HG02571 (cell line): ENCODE data around the gene CHID1.

Source experiments
- ATAC-seq: cut with Tn5 transposase; IDR thresholded peaks from one replicate; pipeline ENCODE4 v1.9.1; 2021; ENCODE audit warnings: mild to moderate bottlenecking, moderate library complexity; ENCODE audit not compliant: unreplicated experiment

The CHID1 gene

DNA sequence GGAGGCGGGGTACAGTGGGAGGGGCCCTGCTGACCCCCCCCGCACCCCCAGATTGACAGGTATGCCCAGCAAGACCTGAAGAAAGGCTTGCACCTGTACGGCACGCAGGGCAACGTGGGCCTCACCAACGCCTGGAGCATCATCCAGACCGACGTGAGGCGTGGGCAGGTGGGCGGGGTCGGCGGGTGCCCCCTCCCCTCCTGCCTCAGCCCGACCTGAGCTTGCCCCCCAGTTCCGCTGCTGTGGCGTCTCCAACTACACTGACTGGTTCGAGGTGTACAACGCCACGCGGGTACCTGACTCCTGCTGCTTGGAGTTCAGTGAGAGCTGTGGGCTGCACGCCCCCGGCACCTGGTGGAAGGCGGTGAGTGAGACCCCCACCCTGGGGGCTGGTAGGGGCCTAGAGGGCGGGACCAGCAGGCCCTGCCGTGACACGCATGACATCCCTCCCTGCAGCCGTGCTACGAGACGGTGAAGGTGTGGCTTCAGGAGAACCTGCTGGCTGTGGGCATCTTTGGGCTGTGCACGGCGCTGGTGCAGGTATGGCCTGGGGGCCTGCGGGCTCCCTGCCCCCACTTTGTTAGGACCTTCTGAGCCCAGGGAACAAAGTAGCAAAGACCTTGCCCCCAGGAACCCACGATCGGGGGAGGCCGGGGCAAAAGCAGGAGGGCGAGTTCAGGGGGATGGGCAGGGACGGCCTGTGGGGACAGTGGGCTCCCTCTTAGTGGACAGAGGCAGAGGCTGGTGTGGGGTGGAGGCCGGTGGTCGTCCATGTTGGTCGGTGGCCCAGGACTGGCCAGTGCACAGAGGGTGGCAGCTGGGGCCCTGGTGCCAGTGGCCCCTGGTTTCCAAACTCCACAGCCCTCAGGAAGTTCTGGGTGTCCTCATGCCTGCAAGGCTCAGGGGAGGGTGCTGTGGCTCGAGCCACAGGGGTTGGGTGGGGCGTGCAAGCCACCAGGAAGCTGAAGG, 44.9 kb downstream of the CHID1 start:
- no peak for ATAC-seq

DNA sequence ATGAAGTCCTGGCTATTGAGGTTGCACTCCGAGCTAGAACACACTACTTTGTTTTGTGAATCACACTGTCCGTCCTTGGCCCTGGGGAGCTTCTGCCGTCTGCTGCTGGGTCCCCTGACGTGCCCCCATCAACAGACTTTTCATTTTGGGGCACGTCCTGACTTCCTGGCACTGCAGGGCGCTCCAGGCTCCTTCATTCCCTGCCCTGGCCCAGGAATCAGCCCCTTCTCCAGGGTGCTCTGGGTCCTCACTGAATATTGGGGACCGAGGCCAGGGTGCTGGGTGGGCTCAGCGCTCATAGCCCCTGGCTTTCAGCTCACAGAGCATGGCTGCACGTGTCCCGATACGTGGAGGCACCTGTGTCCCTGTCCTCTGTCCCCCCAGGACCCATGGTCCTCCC, 45.7 kb downstream of the CHID1 start:
- ATAC-seq, result no peak

DNA sequence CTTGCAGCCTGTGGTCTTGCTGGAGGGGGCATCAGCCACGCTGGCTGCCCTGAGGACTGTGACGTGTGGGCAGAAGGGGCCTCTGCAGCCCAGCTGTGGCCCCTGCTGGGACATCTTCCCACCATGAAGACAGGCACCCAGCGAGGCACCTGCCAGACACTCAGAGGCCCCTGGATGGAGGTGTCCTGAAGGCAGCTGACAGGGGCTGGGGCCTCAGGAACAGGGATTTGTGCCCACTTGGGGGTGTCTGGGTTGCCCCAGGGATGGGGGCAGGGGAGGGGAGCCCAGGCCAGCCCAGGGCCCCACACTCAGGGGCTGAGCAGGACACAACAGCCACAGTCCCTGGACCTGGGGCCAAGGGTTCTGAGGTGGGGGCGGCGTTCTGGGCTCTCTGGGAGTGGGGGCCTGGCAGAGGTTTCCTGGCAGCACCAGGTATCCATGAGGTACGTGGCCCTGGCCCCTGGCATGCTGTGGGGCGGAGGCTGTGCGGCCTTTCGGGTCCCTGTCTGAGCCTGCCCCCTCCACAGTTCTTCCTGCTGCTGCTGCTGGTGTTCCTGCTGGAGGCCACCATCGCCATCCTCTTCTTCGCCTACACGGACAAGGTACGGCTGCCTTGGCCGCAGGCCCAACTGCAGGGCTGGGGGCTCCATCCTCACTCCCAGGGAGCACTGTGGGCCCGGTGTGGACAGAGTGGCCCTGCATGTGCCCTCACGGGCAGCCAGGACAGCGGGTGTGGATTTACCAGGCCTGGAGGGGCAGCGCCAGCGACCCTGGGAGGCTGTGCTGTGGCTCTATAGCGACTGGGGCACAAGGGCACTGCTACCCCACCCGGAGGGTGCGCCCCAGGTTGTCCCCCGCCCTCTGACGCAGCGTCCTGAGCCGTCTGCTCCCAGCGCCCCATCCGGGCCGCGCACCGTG, 46.4 kb downstream of the CHID1 start:
- ATAC-seq, result no peak

DNA sequence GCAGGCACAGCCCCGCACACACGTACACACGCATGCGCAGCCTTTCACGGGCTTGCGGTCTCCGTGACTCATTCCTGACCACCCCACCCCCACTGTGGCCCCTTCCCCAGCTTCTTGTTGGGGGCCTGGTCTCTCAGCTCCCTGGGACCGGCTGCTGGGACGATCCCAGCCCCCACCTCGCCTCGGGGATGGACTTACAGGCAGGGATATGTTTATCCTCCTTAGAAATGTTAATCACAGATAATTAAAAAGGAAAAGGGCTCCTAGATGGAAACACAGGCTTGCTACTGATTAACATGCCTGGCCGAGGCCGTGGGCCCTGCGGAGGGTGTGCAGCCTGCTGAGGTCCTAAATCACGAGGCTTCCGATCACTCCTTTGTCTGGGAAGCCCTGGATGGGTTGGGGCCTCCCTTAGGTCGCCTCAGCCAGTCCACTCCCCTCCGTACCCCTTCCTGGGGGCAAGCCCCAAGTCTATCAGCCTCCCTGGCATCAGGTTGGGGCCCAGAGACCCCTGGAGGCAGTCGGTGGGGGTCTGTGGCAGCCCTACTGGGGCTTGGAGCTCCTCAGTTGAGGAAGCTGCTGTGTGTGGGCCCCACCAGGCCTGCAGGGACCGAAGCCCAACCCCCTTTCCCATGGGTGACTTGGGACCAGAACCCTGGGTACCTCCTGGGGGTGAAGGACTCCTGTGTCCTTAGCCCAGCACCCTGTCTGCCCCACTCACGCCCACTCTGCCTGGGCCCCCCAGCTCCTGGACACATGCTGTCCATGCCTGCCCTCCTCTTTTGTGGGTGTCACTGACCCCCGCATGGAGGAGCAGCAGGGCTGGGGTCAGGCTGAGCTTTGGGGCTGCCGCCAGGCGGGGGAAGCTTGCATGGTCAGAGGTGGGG, 47.3 kb downstream of the CHID1 start:
- no peak for ATAC-seq

DNA sequence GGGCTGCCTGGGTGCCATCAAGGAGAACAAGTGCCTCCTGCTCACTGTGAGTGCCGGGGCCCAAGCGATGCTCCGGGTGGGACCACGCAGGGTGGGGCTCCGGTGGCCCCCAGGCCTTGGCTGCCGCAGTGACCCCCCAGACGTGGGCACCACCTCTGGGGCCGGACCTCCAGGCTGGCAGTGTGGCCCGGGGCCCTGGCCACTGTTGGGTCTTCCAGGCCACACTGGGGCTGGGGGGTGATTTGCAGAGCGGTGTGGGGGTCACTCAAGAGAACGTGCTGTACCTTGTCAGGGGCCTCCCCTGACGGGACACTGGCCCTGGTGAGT, 48.0 kb downstream of the CHID1 start:
- no peak for ATAC-seq

DNA sequence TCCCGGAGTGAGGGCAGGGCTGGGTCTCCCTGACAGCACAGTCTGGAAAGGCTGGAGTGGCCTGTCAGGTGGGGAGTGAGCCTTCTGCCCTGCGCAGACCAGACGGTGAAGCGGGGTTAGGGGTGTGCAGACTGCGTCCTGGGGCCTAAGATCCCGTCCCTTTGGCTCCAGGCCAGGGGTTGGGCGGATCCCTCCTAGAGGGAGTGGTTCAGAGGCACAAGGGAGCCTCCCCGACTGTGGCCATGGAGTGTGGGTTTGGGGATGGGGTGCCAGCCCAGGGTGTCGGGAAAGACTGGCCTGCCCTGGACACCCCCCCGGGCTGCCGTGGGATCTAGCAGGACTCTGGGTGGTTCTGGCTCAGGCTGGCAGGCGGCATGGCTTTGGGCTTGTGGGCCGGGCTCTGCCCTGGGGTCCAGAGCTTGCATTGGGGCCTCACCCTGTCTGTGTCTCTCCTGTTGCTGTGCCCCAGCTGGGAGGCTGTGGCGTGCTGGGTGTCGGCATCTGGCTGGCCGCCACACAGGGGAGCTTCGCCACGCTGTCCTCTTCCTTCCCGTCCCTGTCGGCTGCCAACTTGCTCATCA, 48.4 kb downstream of the CHID1 start:
- no peak for ATAC-seq

DNA sequence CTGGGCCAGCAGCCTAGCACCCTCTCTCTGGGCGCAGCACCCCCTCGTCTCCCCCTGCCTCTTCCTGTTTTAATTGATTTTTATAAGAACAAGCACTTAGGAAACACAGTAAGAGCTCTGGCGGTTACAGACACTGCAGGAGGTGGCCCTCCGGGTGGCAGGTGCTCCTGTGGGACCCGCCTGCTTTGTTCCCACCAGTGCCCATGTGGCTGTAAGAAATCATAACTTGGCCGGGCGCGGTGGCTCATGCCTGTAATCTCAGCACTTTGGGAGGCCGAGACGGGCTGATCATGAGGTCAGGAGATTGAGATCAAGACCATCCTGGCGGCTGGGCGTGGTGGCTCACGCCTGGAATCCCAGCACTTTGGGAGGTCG, 49.5 kb downstream of the CHID1 start:
- ATAC-seq, result no peak

DNA sequence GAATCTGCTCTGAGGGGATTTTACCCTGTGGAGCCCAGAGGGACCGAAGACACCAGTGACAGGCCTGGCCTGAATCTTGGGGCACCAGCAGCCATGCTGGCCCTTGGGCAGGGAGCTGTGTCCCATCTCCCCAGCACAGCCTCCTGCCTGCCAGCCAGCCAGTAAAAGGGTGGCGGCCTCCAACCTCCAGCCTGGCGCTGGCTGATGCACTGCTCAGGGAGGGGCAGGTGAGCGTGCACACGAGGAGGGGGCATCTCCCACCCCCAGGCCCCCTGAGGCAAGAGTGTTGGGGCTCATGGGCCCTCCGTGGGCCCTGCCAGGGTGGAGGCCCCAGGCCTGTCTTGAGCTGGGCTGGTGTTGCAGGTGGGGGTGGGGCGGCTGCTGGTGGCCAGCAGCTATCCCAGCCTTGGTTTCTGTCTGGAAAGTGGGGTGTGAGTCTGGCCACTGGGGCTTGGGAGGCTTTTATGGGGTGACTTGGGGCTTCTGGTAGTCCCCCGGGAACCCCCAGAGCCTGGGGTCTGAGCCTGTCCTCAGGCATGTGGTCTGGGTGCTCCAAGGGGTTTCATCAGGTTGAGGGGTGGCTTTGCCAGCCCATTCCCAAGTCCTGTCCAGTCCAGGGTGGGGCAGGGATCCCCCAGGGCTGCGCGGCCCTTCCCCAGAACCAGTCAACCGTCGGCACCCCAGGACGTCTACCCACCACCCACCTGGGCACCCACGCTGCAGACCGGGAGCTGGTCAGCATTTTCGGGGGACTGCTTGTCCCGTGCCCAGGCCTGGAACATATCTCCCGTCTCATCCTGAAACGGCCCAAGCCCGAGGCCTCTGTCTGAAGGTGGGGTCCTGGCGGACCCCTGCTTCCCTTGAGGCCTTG, 50.1 kb downstream of the CHID1 start:
- ATAC-seq, result no peak

DNA sequence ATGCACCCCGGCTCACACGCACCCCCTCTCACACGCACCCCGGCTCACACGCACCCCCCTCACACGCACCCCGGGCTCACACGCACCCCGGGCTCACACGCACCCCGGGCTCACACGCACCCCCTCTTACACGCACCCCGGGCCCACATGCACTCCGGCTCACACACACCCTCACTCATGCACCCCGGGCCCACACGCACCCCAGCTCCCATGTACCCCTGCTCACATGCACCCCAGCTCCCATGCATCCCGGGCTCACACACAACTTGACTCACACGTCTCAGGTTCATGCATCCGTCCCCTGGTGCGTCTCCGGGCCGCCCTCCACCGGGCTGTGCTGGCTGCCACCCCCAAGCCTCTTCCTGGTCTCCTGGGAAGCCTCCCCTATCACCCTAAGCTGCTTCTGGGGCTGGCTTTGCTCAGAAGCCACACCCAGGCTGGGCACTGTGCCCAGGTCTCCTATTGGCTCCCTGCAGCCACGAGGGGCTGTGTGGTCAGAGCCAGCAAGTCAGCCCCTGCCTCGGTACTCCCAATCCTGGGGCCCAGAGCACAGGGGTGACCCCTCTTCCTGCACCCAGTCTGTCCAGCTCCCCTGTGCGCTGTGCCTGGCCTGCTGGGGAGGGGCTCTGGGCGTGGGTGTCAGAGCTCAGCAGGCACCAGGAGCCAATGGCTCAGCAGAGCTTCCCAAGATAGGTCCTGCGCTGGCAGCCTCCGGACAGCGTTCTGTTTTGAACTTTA, 51.0 kb downstream of the CHID1 start:
- no peak for ATAC-seq

DNA sequence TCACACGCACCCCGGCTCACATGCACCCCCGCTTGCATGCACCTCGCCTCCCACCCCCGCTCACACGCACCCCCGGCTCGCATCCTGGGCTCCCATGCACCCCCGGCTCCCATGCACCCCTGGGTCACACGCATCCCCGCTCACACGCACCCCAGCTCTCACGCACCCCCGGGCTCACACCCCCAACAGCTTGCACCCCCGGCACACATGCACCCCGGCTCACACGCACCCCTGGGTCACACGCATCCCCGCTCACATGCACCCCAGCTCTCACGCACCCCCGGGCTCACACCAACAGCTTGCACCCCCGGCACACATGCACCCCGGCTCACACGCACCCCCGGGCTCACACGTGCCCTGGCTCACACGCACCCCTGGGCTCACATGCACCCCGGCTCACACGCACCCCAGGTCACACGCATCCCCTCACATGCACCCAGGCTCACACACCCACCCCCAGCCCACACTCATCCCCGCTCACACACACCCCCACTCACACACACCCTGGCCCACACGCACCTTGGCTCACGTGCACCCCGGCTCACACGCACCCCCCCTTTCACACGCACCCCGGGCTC, 51.8 kb downstream of the CHID1 start:
- no peak for ATAC-seq

DNA sequence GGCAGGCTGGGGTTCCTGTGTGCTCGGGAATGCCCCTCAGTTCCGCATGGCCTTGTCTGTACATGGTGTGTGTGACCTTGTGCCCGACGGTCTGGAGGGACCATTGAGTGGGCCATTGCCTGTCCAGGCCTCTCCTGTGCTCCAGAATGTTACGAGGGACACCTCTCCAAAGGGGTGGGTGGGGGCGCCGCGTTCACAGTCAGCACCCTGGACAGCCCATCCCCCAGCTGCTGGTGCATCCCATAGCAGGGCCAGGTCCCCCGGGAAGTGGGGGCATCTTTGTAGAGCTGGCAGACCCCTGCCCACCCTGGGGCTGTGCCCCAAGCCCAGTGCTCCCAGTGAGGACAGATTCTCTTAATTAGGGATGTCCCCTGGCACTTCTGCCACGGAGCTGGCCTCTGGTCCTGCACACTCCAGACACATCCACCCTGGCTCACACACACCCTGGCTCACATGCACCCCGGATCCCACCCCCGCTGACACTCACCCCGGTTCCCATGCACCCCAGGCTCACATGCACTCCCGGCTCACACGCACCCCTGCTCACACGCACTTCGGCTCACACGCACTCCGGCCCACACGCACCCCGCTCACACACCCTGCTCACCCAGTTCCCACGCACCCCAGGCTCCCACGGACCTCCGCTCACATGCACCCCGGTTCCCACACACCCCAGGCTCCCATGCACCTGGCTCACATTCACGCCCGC, 52.4 kb downstream of the CHID1 start:
- no peak for ATAC-seq

DNA sequence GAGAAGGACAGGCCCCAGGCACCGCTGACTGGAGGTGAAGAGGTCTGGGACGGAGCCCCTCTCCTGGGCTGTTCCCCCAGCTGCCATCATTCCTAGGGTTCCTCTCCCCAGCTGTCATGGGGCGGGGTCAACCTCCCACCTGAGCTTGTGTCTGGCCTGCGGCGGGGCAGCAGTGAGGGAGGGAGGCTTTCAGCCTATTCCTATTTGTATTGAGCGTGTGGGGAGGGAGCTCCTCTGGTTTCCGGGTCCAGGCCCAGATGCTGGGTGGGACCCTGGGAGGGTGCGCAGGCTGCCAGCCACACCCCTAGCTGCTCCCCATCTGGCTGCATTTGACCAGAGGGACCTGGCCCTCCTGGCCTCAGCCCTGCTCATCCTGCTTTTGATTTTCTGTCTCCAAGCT, 54.2 kb downstream of the CHID1 start:
- ATAC-seq, result no peak

DNA sequence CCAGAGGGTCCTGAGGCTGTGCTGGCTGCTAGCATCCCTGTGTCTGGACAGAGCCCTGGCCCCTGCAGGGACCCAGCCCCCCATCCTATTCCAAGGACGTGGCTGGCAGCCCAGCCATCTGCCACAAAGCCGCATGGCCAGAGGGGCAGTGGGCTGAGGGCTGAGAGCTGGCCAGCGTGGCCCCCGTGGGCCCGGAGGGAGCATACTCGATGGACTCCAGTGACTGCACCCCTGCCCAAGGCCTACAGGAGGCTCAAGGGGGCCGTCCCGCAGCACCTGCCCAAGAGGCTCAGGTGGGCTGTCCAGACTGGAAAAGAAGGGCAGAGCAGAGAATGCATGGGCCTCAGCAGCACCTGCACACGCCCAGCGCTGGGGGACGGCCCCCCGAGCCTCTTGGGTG, 54.8 kb downstream of the CHID1 start:
- ATAC-seq, result no peak

DNA sequence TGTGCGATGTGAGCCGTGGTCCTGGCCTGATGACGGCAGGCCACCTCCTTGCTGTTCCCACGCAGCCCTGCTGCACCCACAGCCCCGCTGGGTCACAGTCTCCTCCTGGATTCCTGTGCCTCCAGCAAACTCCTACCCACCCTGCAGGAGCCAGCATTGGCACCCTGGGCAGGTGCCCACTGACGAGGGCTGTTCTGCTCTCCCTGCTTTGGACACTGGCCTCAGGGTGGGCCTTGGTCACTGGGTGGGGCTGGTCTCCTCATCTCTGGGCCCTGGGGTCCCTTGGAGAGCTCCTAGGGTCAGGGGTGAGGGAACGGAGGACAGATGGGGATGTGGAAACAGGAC, 55.3 kb downstream of the CHID1 start:
- no peak for ATAC-seq

DNA sequence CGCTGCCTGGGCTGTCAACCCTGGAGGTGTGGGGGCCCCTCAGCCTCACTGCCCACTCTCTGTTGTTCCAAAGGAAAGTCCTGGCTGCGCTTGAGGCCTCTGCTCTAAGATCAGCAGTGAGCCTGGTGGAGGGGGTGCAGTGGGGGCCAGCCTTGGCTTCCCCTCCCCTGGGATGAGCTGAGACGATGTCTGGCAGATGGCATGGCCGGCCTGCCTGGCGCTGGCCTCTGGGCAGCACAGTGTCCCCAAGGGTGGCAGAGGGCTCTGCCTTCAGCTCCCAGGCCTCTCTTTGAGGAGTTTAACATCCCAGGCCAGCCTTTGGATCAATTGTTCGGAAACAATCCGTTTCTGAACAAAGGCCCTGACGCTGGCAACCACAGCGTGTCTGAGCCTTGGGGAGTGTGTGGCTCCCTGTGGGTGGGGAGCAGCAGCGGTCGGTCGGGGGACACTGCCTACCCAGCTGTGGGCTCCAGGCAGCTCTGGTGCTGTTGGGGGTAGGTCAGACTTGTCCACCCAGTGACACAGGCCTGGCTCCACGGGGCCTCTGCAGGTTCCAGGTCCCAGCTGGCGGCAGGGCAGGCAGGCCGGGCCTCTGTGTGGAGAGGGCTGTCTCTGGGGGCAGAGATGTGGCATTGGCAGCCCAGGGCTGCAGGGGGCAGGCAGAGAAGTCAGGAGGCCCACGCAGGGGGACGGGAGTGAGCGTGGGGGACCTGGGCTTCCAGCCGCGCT, 55.8 kb downstream of the CHID1 start:
- ATAC-seq, result no peak

DNA sequence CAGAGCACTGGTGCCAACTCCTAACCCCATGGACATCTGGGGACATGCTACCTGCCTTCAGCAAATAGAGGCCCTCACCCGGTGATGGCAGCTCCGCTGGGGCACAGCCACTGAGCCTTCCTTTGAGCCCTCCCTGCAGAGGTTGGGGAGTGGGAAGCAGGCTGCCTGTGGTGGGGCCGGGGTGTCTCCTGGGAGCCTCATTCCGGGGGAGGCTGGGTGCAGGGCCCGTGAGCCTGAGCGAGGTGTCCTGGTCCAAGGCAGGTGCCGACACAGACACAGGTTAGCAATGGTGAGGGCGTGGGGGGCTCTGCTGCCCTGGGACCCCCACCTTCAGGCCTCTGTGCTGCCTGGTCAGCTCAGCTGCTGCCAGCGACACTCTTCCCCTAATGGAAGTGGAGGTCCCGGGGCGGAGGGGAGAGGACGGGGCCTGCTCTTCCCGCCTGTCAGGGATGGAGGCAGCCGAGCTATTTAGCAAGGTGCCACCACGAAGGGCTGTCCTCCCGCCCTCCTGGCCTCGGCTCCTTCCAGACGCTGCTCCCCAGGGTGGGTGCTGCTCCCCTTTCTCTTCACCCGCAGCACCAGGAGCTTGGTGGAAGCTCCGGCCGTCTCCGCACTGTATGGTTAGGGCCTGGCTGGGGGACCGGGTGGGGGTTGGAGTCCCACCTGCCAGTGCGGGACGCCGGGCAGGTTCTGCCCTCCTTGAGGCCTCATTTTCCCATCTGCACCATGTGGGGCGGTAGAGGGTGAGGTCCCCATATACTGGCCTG, 56.7 kb downstream of the CHID1 start:
- no peak for ATAC-seq

DNA sequence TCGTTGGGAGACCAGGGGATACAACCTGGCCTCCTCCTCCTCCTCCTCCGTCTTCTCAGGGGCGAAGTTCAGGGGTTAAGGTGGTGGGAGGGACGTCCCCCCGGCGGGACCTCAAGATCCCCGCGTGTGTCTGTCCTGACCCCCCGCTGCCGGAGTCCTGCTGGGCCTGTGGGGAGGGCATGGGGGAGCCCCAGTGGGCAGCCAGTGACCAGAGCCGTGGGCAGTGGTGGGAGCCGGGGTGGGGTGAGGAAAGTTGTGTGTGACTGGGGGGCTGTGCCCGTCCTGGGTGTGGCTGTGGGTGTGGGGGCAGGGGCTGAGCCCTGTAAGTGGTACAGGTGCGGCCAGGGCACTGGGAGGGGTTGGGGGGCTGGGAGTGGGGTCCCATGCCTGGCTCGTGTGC, 57.8 kb downstream of the CHID1 start:
- ATAC-seq, result no peak
